ENCODE measurements around the gene MEX3D.

DNA sequence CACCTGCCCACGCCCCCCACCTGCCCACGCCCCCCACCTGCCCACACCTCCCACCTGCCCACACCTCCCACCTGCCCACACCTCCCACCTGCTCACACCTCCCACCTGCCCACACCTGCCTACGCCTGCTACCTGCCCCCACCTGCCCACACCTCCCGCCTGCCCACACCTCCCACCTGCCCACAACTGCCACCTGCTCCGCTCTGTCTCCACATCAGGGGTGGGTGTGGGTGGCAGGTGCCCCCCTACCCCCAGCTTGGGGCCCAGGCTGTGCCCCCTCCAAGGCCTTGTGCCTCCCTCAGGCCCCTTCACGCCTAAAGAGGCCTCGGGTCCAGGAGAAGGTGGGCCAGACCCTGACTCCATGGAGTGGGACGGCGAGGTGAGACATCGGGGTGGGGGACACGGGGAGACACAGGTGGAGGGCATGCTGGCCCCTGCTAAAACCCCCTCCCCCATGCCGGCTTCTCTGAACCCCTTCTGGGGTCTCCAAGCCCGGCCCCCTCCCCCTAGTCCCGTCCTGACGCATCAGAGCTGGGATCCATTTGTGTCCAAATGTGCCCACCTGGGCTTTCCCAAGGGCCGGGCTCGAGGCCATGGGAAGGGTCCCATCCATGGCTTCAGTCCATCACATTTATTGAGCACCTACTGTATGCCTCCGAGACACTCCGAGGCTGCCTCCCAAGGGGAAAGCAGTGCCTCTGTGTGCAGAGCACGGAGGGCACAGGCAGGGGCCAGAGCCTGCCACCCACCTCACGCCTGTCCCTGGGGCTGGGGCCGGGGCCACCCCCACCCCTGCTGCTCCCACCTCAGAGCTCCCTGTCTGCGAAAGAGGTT, 39.3 kb downstream of the MEX3D start:
- TF ChIP-seq CTCF (IDR thresholded peaks at IDR 0.05; ENCODE audit: low read length) (no peak), EZH2 (IDR thresholded peaks at IDR 0.05; ENCODE audit: borderline replicate concordance, low read length) (no peak)

All from OCI-LY1 (cell line).